ENCODE data around the gene RHO.

RHO gene

DNA sequence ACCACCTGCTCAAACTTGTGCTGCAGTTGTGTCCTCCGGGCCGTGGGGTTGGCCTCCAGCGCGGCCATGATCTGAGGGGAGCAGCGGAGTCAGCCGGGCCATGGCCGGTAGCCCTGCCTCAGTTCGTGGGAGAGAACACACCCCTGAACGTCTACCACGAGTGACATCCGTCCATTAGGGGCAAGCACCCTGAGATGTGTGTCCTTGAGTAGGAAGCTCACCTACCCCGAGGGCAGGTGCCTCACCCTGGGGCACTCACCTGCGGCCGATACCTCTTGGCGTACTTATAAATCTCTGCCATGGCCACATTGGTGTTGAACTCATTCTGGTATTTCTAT, 27.9 kb downstream of the RHO start:
- H3K9ac ChIP-seq (ENCODE audit: low read length) = no peak overlapping the region
- peaks cover 43% of the 10 kb centered on the region for H3K4me1 ChIP-seq (ENCODE audit: control insufficient read depth, insufficient read depth, low read length)
- no peak overlapping the region for H3K27ac ChIP-seq (ENCODE audit: low read depth, low read length)

DNA sequence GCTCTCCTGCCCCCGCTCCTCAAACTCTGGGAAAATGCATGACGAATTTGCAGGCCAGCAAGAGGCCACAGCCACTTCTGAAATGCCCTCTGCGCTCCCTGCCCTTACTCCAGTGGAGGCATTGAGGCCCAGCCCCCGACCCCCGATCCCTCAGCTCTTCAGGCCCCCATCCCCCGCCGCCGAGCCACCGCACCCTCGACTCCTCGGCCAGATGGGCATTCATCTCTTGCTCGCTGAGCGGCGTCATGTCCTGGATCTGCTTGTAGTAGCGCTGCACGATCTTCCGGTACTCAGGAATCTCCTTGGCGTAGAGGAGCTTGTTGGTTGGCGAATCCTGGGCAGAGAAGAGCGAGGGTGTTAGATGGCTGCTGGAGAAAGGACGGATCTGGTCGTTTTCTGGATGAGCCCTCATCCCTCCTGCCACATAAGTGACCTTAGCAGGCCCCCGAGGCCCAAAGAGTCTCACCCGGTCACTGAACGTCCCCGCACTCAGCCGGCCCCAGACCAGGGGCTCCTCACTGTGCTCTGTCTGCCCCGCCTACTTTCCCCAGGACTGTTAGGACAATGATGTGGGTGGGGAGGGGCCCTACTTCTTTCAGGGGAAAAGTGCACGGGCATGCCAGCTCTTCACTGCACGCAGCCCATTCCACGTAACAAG, 28.6 kb downstream of the RHO start:
- H3K4me1 ChIP-seq (ENCODE audit: control insufficient read depth, insufficient read depth, low read length) = peaks cover 45% of the 10 kb centered on the region
- H3K9me3 ChIP-seq (ENCODE audit: control insufficient read depth, insufficient read depth, low read depth, low read length) = no peaks in the 10 kb centered on the region
- H3K9ac ChIP-seq (ENCODE audit: low read length) = no peak overlapping the region
- H3K27ac ChIP-seq (ENCODE audit: low read depth, low read length) = no peak overlapping the region
- H3K36me3 ChIP-seq (ENCODE audit: control insufficient read depth, insufficient read depth, low read length) = peaks cover 51% of the 10 kb centered on the region
- H3K4me3 ChIP-seq (ENCODE audit: low read depth, low read length) = no peak overlapping the region
- no peaks in the 10 kb centered on the region for H3K27me3 ChIP-seq (ENCODE audit: control insufficient read depth, insufficient read depth, low read length)

More for the DNA sequence above, 27.9 kb downstream of the RHO start:
- Histone ChIP-seq H3K27me3 (ENCODE audit: control insufficient read depth, insufficient read depth, low read length) (no peaks in the 10 kb centered on the region), H3K36me3 (ENCODE audit: control insufficient read depth, insufficient read depth, low read length) (peaks cover 47% of the 10 kb centered on the region), H3K9me3 (ENCODE audit: control insufficient read depth, insufficient read depth, low read depth, low read length) (no peaks in the 10 kb centered on the region), H3K4me3 (ENCODE audit: low read depth, low read length) (no peak overlapping the region)

DNA sequence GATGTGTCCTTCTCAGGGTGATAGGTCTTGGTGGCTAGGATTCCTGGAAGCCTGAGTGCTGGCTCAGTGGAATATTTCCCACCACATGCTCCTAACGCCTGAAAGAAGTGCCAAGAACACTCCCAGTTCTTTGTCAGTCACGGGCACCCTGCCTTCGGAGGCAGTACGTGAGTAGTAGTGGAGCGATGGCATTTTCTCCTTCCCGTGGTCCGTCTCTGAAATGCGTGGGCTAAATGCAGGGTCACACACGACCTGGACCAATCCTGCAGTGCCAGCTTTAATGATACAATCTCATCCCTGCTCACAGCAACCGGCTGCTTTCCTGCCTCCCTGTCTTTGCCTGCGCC, 29.1 kb downstream of the RHO start:
- Histone ChIP-seq H3K27ac (ENCODE audit: low read depth, low read length) (no peak overlapping the region), H3K36me3 (ENCODE audit: control insufficient read depth, insufficient read depth, low read length) (peaks cover 55% of the 10 kb centered on the region), H3K9ac (ENCODE audit: low read length) (no peak overlapping the region), H3K27me3 (ENCODE audit: control insufficient read depth, insufficient read depth, low read length) (no peaks in the 10 kb centered on the region), H3K4me1 (ENCODE audit: control insufficient read depth, insufficient read depth, low read length) (peaks cover 40% of the 10 kb centered on the region), H3K9me3 (ENCODE audit: control insufficient read depth, insufficient read depth, low read depth, low read length) (no peaks in the 10 kb centered on the region), H3K4me3 (ENCODE audit: low read depth, low read length) (no peak overlapping the region)

DNA sequence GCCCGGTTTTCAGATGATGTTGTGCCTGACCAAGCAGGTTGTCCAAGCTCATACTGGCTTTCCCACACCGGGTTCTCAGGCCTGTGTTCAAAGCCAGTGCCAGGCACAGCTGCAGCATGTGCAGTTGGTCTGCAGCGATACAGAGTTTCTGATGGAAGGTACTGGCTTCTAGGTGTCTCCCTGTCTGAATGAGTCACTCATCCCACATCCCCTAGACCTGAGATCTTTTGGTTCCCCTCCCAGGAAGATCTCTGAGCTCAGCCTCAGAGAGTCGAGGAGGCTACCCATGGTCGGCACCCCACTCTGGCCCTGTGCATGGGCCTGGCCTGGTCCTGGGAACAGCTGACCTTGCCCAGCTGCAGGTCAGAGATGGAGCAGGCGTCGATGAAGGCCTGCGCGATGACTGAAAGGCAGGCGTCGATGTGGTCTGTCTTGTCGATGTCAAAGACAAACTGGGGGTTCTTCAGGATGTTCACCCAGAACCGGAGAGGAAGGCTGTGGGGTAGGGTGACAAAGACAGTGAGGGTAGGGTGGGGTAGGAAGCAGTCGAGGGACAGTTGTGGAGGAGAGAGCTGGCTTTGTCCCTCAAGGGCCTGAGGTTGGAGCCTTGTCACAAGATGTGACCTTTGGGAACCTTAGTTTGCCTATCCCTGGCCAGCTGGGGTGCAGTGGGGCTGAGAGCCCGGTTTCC, 29.8 kb downstream of the RHO start:
- H3K4me1 ChIP-seq (ENCODE audit: control insufficient read depth, insufficient read depth, low read length) = peaks cover 33% of the 10 kb centered on the region
- H3K27me3 ChIP-seq (ENCODE audit: control insufficient read depth, insufficient read depth, low read length) = no peaks in the 10 kb centered on the region
- peak overlapping the region; percentile 17 for H3K9ac ChIP-seq (ENCODE audit: low read length)
- H3K4me3 ChIP-seq (ENCODE audit: low read depth, low read length) = no peak overlapping the region
- H3K9me3 ChIP-seq (ENCODE audit: control insufficient read depth, insufficient read depth, low read depth, low read length) = no peaks in the 10 kb centered on the region
- no peak overlapping the region for H3K27ac ChIP-seq (ENCODE audit: low read depth, low read length)
- H3K36me3 ChIP-seq (ENCODE audit: control insufficient read depth, insufficient read depth, low read length) = peaks cover 62% of the 10 kb centered on the region

DNA sequence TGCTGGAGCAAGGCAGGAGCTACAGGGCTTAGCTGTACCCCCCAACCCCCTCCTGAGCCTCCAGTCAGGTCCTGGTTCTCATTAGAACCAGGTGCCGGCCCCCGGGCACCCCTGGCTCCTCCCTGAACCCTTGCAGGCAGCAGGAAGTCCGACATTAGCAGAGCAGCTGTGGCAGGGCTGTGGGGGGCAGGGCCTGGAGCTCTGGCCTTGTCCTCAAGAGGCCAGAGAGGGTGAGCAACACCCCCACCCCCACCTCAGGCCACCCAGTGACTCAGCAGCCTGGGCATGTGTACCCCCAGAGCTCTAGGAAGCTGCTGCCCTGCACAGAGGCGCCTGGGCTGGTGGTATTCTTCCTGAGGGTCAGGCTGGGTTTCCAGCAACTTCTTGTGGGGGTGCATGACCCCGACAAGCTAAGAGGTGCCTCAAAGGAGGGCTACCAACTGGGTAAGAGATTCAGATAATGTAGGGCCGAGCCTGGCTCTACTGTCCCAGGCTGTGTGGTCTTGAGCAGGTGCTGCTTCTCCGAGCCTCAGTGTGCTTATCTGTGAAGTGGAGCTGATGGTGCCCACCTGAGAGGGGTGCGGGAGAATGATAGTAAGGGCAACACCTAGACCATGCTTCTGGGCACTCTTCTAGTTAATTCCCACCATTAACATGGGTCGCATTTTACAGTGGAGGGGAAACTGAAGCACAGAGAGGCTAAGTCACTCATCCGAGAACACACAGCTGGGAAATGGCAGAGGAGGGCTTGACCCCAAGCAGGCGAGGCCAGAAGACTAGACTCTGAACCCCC, 30.5 kb downstream of the RHO start:
- peak overlapping the region; percentile 48; the same call in 1 of the 2 replicates for H3K27ac ChIP-seq (ENCODE audit: low read depth, low read length)
- H3K9ac ChIP-seq (ENCODE audit: low read length) = no peak overlapping the region
- H3K4me1 ChIP-seq (ENCODE audit: control insufficient read depth, insufficient read depth, low read length) = peaks cover 30% of the 10 kb centered on the region
- H3K9me3 ChIP-seq (ENCODE audit: control insufficient read depth, insufficient read depth, low read depth, low read length) = no peaks in the 10 kb centered on the region
- H3K4me3 ChIP-seq (ENCODE audit: low read depth, low read length) = no peak overlapping the region
- H3K27me3 ChIP-seq (ENCODE audit: control insufficient read depth, insufficient read depth, low read length) = no peaks in the 10 kb centered on the region
- peaks cover 70% of the 10 kb centered on the region for H3K36me3 ChIP-seq (ENCODE audit: control insufficient read depth, insufficient read depth, low read length)

DNA sequence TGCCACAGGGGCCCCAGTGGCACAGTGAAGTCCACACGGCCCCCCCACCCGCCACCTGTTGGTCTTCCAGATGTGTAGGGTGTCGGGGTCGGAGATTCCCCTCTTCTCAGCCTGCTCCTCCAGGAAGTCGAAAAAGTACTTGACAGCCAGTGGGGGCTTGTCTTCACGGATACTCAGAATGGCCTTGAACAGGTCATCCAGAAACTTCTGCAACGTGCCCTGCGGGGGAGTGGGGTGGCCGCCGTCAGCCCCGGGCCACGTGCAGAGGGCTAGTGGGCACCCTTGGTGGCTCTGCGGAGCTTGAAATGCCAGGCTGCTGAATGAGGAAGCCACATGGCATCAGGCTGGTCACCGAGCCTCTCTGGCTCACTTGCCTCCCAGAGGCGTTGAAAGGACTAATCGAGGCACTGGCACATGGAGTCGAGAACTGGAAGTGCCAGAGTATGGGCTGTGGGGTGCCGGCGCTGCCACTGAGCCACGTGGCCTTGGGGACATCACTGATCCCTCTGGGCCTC, 31.2 kb downstream of the RHO start:
- Histone ChIP-seq H3K4me3 (ENCODE audit: low read depth, low read length) (no peak overlapping the region), H3K36me3 (ENCODE audit: control insufficient read depth, insufficient read depth, low read length) (peaks cover 74% of the 10 kb centered on the region), H3K9me3 (ENCODE audit: control insufficient read depth, insufficient read depth, low read depth, low read length) (no peaks in the 10 kb centered on the region), H3K4me1 (ENCODE audit: control insufficient read depth, insufficient read depth, low read length) (peaks cover 27% of the 10 kb centered on the region), H3K27me3 (ENCODE audit: control insufficient read depth, insufficient read depth, low read length) (no peaks in the 10 kb centered on the region), H3K9ac (ENCODE audit: low read length) (no peak overlapping the region), H3K27ac (ENCODE audit: low read depth, low read length) (no peak overlapping the region)

DNA sequence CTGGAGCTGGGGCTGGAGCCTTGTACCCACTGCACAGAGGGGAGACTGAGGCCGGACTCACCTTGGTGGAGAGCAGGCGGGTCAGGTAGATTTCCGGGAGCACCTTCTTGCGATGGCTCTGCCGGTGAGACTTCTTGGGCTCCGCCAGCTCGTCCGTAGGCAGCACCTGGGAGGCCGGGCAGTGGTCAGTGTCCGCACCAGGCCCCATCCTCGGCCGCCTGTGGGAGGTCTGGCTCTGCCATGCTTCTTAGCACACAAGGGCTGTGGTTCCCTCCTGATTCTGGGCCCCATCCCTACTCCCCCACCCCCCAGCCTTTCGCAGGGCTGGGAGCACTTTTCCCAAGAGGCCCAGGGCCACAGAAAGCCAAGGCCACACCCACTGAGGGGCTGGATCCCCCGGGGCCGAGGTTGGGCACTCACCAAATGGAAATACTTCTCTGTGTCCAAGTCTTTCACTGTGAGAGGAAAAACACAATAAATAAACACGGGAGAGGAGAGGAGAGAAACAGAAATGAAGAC, 31.9 kb downstream of the RHO start:
- Histone ChIP-seq H3K4me3 (ENCODE audit: low read depth, low read length) (no peak overlapping the region), H3K27me3 (ENCODE audit: control insufficient read depth, insufficient read depth, low read length) (no peaks in the 10 kb centered on the region), H3K9me3 (ENCODE audit: control insufficient read depth, insufficient read depth, low read depth, low read length) (no peaks in the 10 kb centered on the region), H3K4me1 (ENCODE audit: control insufficient read depth, insufficient read depth, low read length) (peaks cover 23% of the 10 kb centered on the region), H3K36me3 (ENCODE audit: control insufficient read depth, insufficient read depth, low read length) (peaks cover 82% of the 10 kb centered on the region), H3K27ac (ENCODE audit: low read depth, low read length) (no peak overlapping the region), H3K9ac (ENCODE audit: low read length) (no peak overlapping the region)

DNA sequence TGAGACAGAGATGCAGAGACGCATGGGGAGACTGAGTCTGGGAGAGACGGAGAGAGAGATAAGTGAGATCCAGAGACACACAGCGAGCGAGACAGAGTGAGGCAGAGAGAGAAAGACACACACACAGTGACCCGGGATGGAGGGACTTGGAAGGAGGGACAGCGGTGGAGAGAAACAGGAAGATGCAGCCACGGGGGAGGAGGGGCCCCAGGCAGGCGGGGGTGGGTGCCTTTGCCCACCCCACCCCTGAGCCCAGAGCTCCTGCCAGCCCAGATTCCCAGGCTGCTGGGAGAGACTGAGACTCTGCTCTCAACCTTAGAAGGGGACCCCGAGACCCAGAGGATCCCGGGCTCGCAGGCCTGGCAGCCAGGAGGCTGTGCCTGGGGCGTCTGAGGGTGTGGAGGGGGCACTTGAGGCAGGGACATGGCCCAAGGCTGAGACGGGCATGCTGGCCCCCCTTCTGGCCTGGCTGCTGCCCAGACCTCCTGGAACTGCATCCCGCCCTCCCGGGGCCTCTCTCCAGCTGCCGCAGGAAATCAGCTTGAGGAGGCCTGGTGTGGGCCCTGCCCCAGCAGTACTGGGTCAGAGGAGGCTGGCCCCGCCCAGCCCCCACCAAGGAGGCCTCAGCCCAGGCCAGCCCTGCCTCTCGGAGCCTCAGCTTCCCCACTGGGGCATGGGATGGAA, 32.6 kb downstream of the RHO start:
- no peak overlapping the region for H3K4me3 ChIP-seq (ENCODE audit: low read depth, low read length)
- no peaks in the 10 kb centered on the region for H3K27me3 ChIP-seq (ENCODE audit: control insufficient read depth, insufficient read depth, low read length)
- H3K27ac ChIP-seq (ENCODE audit: low read depth, low read length) = peak overlapping the region; percentile 16; the same call in 1 of the 2 replicates
- no peak overlapping the region for H3K9ac ChIP-seq (ENCODE audit: low read length)
- H3K9me3 ChIP-seq (ENCODE audit: control insufficient read depth, insufficient read depth, low read depth, low read length) = no peaks in the 10 kb centered on the region
- peaks cover 84% of the 10 kb centered on the region for H3K36me3 ChIP-seq (ENCODE audit: control insufficient read depth, insufficient read depth, low read length)
- peaks cover 23% of the 10 kb centered on the region for H3K4me1 ChIP-seq (ENCODE audit: control insufficient read depth, insufficient read depth, low read length)

DNA sequence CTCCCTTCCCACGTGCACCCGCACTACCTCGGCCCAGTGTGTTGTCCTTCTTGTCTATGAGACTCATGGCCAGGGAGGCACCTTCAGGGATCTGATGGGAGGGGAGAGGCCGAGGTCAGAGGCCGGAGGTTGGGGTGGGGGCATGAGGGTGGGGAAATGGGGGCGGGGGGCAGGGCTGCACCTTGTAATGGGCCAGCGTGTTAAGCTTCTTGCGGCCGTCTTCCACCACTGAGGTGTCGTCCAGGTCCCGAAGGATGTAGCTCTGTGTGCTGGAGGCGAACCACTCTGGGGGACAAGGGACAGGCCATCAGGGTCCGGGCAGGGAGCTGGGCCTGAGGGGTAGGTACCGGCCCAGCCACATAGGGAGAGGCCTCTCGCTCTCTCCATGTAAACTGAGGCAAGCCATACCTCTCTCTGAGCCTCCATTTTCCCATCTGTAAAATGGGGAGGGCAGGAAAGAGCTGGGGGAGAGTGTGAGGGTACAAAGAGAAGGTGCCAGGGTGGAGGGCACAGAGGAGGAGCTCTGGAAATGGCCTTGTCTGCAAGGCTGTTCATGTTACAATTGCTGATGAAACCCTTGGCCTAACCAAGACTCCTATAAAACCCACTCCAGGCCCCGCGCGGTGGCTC, 33.3 kb downstream of the RHO start:
- Histone ChIP-seq H3K27ac (ENCODE audit: low read depth, low read length) (no peak overlapping the region), H3K9me3 (ENCODE audit: control insufficient read depth, insufficient read depth, low read depth, low read length) (no peaks in the 10 kb centered on the region), H3K4me3 (ENCODE audit: low read depth, low read length) (no peak overlapping the region), H3K36me3 (ENCODE audit: control insufficient read depth, insufficient read depth, low read length) (peaks cover 84% of the 10 kb centered on the region), H3K4me1 (ENCODE audit: control insufficient read depth, insufficient read depth, low read length) (peaks cover 23% of the 10 kb centered on the region), H3K27me3 (ENCODE audit: control insufficient read depth, insufficient read depth, low read length) (no peaks in the 10 kb centered on the region), H3K9ac (ENCODE audit: low read length) (no peak overlapping the region)

DNA sequence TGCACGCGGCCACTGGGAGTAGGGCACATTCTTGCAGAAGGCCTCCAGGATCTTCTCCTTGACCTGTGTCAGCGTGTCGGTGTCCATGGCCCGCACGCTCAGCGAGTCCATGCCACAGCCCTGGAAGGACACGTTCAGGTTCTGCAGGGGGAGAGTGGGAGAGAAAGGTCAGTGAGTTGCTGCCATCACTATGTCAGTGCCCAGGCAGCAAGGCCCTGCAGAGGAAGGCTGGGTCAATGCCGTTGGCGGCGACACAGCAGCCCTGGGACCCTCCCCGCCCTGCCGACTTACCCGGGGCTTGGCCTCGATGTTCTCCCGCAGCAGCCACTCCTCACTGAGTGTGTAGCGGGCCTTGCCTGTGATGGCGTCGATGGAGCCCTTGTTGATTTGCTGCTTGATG, 34.4 kb downstream of the RHO start:
- H3K27ac ChIP-seq (ENCODE audit: low read depth, low read length) = no peak overlapping the region
- H3K4me1 ChIP-seq (ENCODE audit: control insufficient read depth, insufficient read depth, low read length) = peaks cover 19% of the 10 kb centered on the region
- peaks cover 84% of the 10 kb centered on the region for H3K36me3 ChIP-seq (ENCODE audit: control insufficient read depth, insufficient read depth, low read length)
- no peak overlapping the region for H3K9ac ChIP-seq (ENCODE audit: low read length)
- H3K27me3 ChIP-seq (ENCODE audit: control insufficient read depth, insufficient read depth, low read length) = no peaks in the 10 kb centered on the region
- no peaks in the 10 kb centered on the region for H3K9me3 ChIP-seq (ENCODE audit: control insufficient read depth, insufficient read depth, low read depth, low read length)
- H3K4me3 ChIP-seq (ENCODE audit: low read depth, low read length) = no peak overlapping the region
